Liver (tissue), 3 donors: ENCODE measurements around the gene NKIRAS1.

ENCODE experiments used
- CTCF ChIP-seq: fragments of 150-350 bp; IDR thresholded peaks from 2 replicates; pipeline ENCODE4 v1.5.1; 2017; ENCODE audit warnings: improper control_type of control experiment, low read depth, low read length; ENCODE audit not compliant: missing input control
- EGR1 ChIP-seq, 2 donors: IDR thresholded peaks; 2 replicates each; pipeline ENCODE4 v1.6.1; 2016 to 2018; ENCODE audit warnings: antibody characterized with exemption in 2 of 2, low read depth in 2 of 2
- GABPA ChIP-seq, 2 donors: IDR thresholded peaks in 1 of 2; conservative IDR thresholded peaks in 1 of 2; 2 replicates each; pipeline ENCODE4 v1.6.1; 2016; ENCODE audit warnings: antibody characterized with exemption in 2 of 2, mild to moderate bottlenecking in 1 of 2, moderate library complexity in 1 of 2
- HNF4G ChIP-seq: IDR thresholded peaks from 2 replicates; pipeline ENCODE4 v1.6.1; 2016; ENCODE audit warnings: antibody characterized with exemption
- JUND ChIP-seq, 2 donors: IDR thresholded peaks; 2 replicates each; pipeline ENCODE4 v1.6.1; 2016; ENCODE audit warnings: antibody characterized with exemption in 2 of 2
- RAD21 ChIP-seq, 2 donors: IDR thresholded peaks; 2 replicates each; pipeline ENCODE4 v1.6.1; 2016; ENCODE audit warnings: antibody characterized with exemption in 2 of 2, mild to moderate bottlenecking in 2 of 2
- TAF1 ChIP-seq: conservative IDR thresholded peaks from 2 replicates; pipeline ENCODE4 v1.6.1; 2016; ENCODE audit warnings: antibody characterized with exemption, mild to moderate bottlenecking
- ZBTB33 ChIP-seq: IDR thresholded peaks from 2 replicates; pipeline ENCODE4 v1.6.1; 2016; ENCODE audit warnings: antibody characterized with exemption
- TF ChIP-seq, protein P1 (sequence below): IDR thresholded peaks from 2 replicates; pipeline ENCODE4 v1.6.1; 2016; ENCODE audit warnings: antibody characterized with exemption
- donor health status: healthy.
- donor health status: healthy.

DNA sequence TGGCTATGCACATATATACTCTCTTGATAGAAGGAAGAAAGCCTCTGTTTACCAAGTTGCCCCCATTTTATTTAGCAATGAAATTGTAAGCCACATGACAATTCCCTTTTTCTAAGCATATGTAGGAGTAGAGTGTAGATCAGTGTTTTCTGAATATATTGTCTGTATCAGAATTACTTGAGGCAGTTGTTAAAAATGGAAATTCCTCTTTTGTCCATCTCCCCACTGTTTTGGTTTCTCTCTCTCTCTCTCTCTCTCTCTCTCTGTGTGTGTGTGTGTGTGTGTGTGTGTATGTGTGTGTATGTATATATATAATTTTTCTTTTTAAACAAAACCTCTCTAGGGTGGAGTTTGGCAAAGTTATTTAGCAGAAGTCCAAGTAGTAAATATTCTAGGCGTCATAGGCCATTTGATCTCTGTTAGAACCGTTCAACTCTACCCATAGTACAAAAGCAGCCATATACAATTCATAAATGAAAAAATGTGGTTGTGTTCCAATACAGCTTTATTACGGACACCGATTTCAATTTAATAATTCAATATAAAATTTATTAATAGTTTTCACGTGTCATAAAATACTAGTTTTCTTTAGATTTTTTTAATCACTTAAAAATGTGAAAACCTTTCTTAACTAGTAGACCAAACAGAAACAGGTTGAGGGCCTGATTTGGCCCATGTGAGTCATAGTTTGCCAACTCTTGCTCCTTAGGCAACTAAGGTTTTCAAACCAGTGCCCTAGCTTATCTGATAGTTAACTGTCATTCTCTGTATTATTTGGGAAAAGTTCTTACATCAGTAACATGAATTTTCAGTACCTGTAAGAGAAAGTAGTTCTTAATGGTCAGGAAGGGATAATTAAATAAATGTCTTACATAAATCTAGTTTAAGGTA lies 71.2 kb downstream of the NKIRAS1 start:
- no peak for TF ChIP-seq TAF1
- TF ChIP-seq EGR1 (IDR thresholded peaks at IDR 0.05; ENCODE audit: low read depth in 2 of 2), result no peak
- TF ChIP-seq CTCF, result no peak
- TF ChIP-seq RAD21 (IDR thresholded peaks at IDR 0.05), result no peak
- TF ChIP-seq HNF4G, result no peak
- TF ChIP-seq, protein P1, sequence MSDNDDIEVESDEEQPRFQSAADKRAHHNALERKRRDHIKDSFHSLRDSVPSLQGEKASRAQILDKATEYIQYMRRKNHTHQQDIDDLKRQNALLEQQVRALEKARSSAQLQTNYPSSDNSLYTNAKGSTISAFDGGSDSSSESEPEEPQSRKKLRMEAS, result no peak
- no peak for TF ChIP-seq GABPA (IDR thresholded peaks at IDR 0.05 in 1 of 2, conservative IDR thresholded peaks at IDR 0.05 in 1 of 2)
- no peak for TF ChIP-seq JUND (IDR thresholded peaks at IDR 0.05)
- no peak for TF ChIP-seq ZBTB33
